BJ (cell line): ENCODE data around the gene STEAP2. TPM values are rescaled to one million over a fixed set of nuclear protein-coding genes. Genes with fewer than 3 reads are reported as not detected.

ENCODE experiments used
- CTCF ChIA-PET: fragments of 350-600 bp; formaldehyde crosslinking; extraction: SDS; loops from one replicate; lab custom pipeline; 2021; ENCODE audit warnings: antibody characterized with exemption, inconsistent platforms; lab: Yijun Ruan, JAX
- POLR2A ChIA-PET: fragments of 300-600 bp; sonication (Branson Sonifier 250); formaldehyde crosslinking; extraction: SDS; loops from one replicate; lab custom pipeline; 2021; ENCODE audit warnings: antibody characterized with exemption; lab: Charles Lee
- DNase-seq: peaks from one replicate; pipeline ENCODE4 v3.0.0-alpha.2; 2011; ENCODE audit warnings: low read depth
- H3K27me3 ChIP-seq: 2 replicates; pipeline ENCODE4 v1.6.0; 2011; ENCODE audit warnings: low read length; ENCODE audit not compliant: control insufficient read depth, insufficient read depth
- H3K36me3 ChIP-seq: 2 replicates; pipeline ENCODE4 v1.5.1; 2011; ENCODE audit warnings: low read length; ENCODE audit not compliant: control insufficient read depth, insufficient read depth
- H3K4me3 ChIP-seq: 2 replicates; pipeline ENCODE4 v1.5.1; 2011; ENCODE audit warnings: low read depth, mild to moderate bottlenecking, control low read depth, low read length
- polyA plus RNA-seq: library from polyadenylated mRNA; depleted of rRNA; stranded (reverse); fragments of >200 nt; gene quantifications from 2 replicates; pipeline ENCODE4 v1.2.3, GENCODE V29; 2011
- TF ChIP-seq, protein P1 (sequence below): IDR thresholded peaks from 2 replicates; pipeline ENCODE4 v1.5.1; 2011; ENCODE audit warnings: low read depth, mild to moderate bottlenecking, control low read depth, inconsistent platforms, low read length, moderate library complexity; ENCODE audit not compliant: insufficient read depth

The STEAP2 gene
- polyA plus RNA-seq, 1 experiment = 2.1 TPM

DNA sequence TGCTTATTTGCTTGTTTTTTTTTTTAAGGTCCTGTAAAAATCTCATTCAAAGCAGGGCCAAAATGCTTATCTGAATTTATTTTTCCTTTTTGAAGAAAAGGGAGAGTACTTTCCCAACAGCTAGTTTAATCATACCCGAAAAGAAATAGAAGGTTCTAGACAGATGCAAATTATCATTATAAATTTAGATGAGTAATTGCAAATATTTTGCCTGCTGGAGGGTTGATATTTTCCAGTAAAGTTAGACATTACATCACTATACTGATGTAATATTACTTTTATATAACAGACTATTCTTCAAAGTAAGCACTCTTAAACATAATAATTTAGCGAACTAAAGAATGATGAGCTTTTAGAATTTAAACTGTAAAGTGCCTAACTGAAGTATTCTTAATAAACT is 19.3 kb downstream of the STEAP2 start:
- Histone ChIP-seq H3K27me3 (no peaks in the 10 kb centered on the region), H3K4me3 (no peak overlapping the region), H3K36me3 (no peaks in the 10 kb centered on the region)
- CTCF ChIA-PET = no interaction called here
- TF ChIP-seq, protein P1, sequence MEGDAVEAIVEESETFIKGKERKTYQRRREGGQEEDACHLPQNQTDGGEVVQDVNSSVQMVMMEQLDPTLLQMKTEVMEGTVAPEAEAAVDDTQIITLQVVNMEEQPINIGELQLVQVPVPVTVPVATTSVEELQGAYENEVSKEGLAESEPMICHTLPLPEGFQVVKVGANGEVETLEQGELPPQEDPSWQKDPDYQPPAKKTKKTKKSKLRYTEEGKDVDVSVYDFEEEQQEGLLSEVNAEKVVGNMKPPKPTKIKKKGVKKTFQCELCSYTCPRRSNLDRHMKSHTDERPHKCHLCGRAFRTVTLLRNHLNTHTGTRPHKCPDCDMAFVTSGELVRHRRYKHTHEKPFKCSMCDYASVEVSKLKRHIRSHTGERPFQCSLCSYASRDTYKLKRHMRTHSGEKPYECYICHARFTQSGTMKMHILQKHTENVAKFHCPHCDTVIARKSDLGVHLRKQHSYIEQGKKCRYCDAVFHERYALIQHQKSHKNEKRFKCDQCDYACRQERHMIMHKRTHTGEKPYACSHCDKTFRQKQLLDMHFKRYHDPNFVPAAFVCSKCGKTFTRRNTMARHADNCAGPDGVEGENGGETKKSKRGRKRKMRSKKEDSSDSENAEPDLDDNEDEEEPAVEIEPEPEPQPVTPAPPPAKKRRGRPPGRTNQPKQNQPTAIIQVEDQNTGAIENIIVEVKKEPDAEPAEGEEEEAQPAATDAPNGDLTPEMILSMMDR = no peak
- no peak for DNase-seq
- POLR2A ChIA-PET = no interaction called here

DNA sequence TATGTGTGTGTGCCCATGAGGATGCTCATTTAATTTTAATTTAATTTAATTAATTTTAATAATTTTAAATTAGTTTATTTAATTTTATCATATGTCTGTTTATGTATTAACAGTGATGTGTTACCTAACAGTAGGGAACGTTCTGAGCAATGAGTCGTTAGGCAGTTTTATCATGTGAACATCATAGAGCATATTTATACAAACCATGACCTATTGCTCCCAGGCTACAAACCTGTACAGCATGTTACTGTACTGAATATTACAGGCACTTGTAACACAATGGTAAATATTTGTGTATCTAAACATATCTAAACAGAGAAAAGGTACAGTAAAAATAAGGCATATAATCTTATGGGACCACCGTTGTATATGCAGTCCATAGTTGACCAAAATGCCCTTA is 19.8 kb downstream of the STEAP2 start:
- TF ChIP-seq, protein P1 = no peak
- POLR2A ChIA-PET = no interaction called here
- no peak for DNase-seq
- no peak overlapping the region for H3K4me3 ChIP-seq
- H3K36me3 ChIP-seq = no peaks in the 10 kb centered on the region
- CTCF ChIA-PET = no interaction called here
- no peaks in the 10 kb centered on the region for H3K27me3 ChIP-seq

DNA sequence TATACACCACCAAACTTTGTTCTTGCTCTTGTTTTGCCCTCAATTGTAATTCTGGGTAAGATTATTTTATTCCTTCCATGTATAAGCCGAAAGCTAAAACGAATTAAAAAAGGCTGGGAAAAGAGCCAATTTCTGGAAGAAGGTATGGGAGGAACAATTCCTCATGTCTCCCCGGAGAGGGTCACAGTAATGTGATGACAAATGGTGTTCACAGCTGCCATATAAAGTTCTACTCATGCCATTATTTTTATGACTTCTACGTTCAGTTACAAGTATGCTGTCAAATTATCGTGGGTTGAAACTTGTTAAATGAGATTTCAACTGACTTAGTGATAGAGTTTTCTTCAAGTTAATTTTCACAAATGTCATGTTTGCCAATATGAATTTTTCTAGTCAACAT is 20.9 kb downstream of the STEAP2 start:
- Histone ChIP-seq H3K27me3 (no peaks in the 10 kb centered on the region), H3K36me3 (no peaks in the 10 kb centered on the region), H3K4me3 (no peak overlapping the region)
- ChIA-PET CTCF (interaction anchor here (0.6 kb wide), 1 partner anchor 66 kb away, joined by 3 read pairs; no protein-coding TSS in a partner anchor), POLR2A (no interaction called here)
- no peak for DNase-seq
- TF ChIP-seq, protein P1 = no peak

DNA sequence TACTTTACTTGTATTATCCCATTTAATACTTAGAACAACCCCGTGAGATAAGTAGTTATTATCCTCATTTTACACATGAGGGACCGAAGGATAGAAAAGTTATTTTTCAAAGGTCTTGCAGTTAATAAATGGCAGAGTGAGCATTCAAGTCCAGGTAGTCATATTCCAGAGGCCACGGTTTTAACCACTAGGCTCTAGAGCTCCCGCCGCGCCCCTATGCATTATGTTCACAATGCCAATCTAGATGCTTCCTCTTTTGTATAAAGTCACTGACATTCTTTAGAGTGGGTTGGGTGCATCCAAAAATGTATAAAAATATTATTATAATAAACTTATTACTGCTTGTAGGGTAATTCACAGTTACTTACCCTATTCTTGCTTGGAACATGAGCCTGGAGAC is 22.0 kb downstream of the STEAP2 start:
- H3K4me3 ChIP-seq = no peak overlapping the region
- ChIA-PET POLR2A (no interaction called here), CTCF (no interaction called here)
- H3K36me3 ChIP-seq = no peaks in the 10 kb centered on the region
- DNase-seq = no peak
- H3K27me3 ChIP-seq = no peaks in the 10 kb centered on the region
- TF ChIP-seq, protein P1 = no peak

DNA sequence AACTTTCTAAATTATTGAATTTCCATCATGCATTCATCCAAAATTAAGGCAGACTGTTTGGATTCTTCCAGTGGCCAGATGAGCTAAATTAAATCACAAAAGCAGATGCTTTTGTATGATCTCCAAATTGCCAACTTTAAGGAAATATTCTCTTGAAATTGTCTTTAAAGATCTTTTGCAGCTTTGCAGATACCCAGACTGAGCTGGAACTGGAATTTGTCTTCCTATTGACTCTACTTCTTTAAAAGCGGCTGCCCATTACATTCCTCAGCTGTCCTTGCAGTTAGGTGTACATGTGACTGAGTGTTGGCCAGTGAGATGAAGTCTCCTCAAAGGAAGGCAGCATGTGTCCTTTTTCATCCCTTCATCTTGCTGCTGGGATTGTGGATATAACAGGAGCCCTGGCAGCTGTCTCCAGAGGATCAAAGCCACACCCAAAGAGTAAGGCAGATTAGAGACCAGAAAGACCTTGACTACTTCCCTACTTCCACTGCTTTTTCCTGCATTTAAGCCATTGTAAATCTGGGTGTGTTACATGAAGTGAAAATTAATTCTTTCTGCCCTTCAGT is 25.3 kb downstream of the STEAP2 start:
- Histone ChIP-seq H3K36me3 (no peaks in the 10 kb centered on the region), H3K27me3 (no peaks in the 10 kb centered on the region), H3K4me3 (no peak overlapping the region)
- TF ChIP-seq, protein P1 = no peak
- DNase-seq = no peak
- CTCF ChIA-PET = no interaction called here
- POLR2A ChIA-PET = no interaction called here
